COLO829 (cell line): ENCODE results near the gene NAGPA.

ENCODE experiments used
- DNase-seq: peaks from one replicate; pipeline ENCODE4 v3.0.0; 2012; ENCODE audit warnings: low spot score

Gene NAGPA

GRCh38 chr16:5002699-5003143 lies 31.0 kb downstream of the NAGPA start:
- no peak for DNase-seq

- DNase-seq: no peak
These were observed 31.7 kb downstream of the NAGPA start for GRCh38 chr16:5001986-5002385.

DNA sequence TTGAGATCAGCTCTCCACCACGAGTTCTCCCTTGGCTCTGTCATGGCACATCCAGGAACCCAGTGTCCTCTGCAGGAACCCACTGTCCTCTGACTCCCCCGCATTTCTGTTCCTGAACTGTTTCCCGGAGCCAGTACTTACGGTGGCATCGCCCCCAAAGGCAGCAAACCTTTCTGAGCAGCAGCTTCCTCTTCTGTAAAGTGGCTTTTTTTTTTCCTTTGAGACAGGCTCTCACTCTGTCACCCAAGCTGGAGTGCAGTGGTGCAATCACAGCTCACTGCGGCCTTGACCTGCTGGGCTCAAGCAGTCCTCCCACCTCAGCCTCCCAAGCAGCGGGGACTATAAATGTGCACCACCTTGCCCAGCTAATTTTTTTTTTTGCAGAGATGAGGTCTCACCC lies 32.2 kb downstream of the NAGPA start:
- DNase-seq: no peak

DNA sequence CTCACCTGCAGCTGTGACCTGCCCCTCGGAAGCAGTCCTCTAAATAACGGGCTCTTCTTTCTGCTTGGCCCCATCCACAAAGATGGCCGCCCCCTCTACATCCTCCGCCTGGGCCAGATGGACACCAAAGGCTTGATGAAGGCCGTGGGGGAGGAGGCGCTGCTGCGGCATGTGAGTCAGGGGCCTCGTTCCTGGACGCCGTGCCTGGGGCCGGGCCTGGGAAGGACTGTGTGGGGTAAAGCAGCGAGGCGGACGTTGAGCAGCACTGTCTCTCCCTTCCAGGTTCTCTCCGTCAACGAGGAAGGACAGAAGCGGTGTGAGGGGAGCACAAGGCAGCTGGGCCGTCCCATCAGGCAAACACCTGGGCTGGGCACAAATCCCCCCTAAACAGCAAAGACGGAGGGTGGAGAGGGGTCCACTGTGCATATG lies 33.1 kb downstream of the NAGPA start:
- no peak for DNase-seq

DNA sequence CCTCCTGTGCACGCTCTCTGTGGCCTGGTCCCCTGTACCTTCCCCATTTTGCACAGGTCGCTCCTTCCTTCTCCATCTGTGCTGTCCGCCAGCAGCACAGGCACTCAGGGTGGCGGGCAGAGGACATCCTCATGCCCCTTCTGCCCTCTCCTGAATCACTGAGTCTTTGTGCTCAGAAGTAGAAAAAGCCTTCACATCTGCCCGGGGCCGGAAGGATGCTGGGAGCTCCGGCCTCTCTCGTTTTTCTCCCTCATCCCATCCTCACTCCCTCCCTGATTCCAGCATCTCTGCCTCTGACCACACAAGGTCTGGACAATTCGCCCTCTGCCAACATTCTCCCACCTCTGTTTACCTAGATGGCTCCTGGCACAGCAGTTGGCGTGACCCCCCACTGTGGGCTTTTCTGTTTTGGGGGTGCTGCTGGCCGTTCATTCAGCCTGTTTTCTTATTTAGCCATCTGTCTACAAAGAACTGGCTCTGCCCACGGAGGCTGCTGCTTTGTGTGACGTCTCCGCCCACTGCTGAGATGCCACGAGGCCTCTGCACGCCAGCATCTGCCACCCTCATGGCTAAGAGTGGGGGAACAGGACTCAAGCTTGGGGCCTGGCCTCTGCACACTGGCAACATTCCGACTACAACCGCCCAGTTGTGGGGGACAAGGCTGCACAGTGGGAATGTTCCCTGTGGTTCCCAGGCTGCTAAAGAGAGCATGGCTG lies 38.9 kb downstream of the NAGPA start:
- no peak for DNase-seq

- no peak for DNase-seq
These were observed 42.0 kb downstream of the NAGPA start for GRCh38 chr16:4991754-4992153.

GRCh38 chr16:4990415-4990814 lies 43.3 kb downstream of the NAGPA start:
- no peak for DNase-seq

DNA sequence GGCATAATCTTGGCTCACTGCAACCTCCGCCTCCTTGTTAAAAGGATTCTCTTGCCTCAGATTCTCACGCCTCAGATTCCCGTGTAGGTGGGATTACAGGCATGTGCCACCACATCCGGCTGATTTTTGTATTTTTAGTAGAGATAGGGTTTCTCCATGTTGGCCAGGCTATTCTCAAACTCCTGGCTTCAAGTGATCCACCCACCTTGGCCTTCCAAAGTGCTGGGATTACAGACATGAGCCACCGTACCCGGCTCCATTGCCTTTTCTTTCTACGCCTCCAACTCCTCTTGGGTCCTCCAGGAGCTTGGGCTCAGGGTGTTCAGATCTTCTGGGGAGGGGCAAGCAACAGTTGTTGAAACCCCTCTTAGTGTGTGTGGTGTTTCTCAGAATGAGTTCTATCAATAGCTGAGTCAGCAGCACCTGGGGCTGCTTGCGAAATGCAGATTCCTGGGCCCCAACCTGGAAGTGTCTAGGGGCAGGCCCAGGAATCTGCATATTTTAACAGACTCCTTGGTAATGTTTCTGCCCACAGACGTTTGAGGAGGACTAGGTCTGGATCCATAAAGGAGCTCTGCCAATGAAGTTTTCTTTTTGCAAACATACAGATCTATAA lies 44.2 kb downstream of the NAGPA start:
- DNase-seq: no peak

DNA sequence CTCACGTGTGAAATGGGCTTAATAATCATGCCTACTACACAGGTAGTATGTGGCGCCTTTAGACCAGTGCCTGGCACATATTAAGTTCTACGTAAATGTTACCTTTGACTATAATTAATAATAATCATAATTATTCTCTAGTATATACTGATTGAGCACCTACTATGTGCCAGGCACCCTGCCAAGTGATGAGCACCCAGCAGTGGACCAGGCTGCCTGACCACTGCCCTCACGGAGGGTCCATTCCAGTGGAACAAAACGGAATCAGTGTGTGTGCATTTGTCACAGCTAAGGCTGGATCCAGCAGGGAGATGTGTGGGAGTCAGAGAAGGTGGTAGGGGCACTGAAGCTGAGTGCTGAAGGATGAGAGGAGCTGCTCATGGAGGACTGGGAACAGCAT lies 45.1 kb downstream of the NAGPA start:
- no peak for DNase-seq

DNA sequence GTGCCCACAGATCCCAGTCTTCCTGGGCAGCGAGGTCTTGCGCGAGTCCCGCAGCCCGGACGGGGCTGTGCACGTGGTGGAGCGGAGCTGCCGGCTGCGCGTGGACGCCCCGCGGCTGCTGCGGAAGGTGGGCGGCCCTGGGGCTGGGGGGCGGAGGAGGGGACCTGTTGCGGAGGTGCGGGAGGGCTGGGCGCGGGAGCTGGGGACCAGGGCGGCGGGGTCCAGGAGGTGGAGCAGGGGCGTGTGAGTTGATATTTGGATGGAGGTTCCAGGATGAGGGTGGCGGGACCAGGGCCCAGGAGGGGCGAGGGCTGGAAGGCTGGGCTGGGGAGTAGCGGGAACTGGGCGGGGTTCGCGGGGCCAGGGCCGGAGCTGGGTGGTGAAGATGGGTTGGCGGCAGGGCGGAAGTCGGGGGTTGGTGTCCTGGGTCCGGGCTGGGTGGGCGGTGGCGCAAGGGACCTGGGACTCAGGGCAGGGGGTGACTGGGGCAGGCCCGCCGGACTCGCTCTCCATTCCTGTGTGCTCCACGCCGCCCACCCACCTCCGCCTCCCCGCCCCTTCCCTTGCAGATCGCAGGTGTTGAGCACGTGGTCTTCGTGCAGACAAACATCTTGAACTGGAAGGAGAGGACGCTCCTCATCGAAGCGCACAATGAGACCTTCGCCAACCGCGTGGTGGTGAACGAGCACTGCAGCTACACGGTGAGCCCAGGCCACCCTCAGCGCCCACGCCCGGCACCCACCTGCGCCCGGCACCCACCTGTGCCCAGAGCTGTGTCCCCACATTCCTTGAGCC lies 46.0 kb downstream of the NAGPA start:
- DNase-seq: no peak

DNA sequence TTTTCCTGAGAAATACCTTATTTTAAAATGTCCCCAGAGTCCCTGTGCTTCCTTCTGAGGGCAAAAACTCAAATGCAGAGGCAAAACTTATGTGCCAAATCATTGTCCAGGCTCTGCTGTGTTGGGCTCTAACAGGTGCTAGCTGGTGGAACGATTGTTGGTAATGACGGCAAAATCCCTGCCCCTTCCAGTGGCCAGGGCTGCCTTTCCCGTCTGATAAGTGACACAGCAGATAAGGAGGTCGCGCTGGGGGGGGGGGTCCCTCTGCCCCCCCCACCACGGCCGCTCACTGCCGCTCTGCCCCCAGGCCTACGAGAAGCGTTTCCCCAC lies 46.5 kb downstream of the NAGPA start:
- no peak for DNase-seq

DNA sequence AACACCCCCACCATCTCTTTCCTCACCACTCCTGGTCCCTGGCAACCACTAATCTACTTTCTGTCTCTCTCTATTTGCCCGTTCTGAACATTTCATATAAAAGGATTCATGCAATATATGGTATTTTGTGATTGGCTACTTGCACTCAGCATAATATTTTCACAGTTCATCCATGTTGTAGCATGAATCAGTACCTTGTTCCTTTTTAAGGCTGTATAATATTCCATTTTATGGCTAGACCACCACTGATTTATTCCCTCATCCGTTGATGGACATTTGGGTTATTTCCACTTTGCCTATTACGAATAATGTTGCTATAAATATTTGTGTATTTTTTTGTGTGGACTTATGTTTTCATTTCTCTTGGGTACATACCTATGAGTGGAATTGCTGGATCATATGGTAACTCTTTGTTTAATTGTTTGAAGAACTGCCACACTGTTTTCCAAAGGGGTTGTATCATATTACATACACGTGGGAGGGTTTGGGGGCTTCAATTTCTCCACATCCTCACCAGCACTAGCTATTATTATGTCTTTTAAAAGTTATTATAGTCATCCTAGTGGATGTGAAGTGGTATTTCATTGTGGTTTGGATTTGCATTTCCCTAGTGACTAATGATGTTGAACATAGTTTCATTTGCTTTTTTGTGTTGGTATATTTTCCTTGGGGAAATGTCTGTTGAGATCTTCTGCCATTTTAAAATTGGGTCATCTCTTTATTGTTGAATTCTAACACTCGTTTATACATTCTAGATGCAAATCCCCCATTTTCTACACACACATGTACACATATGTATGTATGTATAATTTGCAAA lies 49.4 kb downstream of the NAGPA start:
- DNase-seq: no peak

- no peak for DNase-seq
These were observed 51.5 kb downstream of the NAGPA start for GRCh38 chr16:4982056-4982867.

DNA sequence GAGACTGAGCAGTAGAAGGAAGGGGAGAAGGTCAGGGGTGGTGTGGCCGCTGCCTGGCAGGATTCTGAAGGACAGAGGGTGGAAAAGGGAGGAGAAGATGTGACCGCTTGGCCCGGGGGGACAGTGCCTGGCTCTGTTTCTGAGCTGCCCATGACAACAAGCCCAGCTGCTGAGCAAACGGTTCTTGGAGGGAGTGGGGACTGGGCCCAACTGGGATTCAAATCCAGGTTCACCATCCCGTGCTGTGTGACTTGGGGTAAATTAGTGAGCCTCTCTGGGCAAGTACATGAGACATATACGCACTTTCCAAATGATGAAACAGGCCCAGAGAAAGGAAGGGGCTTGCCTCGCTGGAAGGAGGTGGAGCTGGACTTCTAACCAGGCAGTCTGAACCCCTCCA lies 52.3 kb downstream of the NAGPA start:
- no peak for DNase-seq

- DNase-seq: no peak
These were observed 53.0 kb downstream of the NAGPA start for GRCh38 chr16:4980691-4981090.

- no peak for DNase-seq
These were observed 53.7 kb downstream of the NAGPA start for GRCh38 chr16:4979736-4980660.

DNA sequence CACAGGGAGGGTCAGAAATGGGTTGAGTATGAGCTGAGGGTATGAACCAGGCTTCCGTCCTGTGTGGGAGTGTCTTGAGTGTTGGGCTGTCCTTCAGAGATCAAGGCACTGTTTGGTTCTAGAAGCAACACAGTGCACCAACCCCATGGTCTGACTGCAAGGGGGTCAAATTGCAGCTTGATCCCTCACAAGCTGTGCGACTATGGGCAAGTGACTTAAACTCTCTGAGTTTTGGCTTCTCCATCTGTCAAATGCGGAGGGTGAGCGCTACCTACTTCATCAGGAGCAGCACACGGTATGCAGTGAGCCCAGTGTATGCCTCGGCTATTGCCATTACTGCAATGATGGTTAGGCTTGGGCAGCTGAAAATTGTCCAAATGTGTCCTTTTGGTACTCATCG lies 54.6 kb downstream of the NAGPA start:
- no peak for DNase-seq

DNA sequence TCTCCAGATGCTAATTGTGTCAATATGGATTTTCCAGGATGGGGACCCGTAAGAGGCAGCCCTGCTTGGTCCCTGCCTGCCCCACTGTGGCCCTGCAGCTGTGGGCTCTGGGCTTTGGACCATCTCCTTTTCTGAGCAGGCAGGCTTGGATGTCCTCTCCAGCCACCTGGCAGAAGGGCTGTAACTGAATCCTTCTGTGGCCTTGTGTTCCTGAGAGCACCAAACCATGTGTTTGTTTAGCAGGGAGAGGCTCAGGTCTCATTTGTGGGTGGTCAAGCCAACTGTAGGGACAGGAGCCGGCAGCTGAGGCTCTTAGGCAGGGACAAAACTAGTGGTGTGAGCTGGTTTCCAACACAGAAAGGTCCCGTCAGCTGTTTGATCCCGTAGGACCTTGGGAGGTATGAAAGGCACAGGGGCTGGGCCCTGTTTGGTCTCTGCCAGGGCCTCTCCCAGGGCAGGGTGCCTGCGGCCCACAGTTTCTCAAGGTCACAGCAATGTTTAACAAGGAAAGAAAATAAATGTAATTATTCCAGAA lies 57.1 kb downstream of the NAGPA start:
- DNase-seq: no peak

DNA sequence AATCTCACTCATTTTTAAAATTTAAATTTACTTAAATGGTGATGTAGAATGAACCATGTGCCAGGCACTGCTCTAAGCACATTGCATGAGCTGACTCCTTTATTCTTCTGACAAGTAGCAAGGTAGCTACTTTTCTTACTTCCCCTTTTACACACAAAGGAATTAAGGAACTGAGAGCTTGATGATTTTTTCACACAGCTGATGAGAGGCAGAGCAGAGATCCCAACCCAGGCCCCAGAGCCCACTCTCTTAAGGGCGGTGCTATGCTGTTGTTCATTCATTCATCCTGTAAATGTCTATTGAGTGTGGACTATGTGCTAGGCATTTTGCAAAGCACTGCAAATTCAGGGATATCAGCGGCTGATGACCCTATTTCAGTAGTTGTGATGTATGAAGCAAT lies 57.7 kb downstream of the NAGPA start:
- DNase-seq: no peak
